Keratinocyte (primary cell): Measurements from ENCODE around the gene TMEM120B. TPM values are rescaled to one million over a fixed set of nuclear protein-coding genes. Genes with fewer than 3 reads are reported as not detected.
A peak's percentile ranks its signal among the peaks of the same experiment; 100 is the strongest.

Source experiments
- DNase-seq: peaks from one replicate; pipeline ENCODE4 v3.0.0-alpha.2; 2011; ENCODE audit warnings: low read depth, missing footprints, low spot score
- FAIRE-seq: peaks from 2 replicates; lab custom pipeline; 2011; peaks lifted over from hg19 to GRCh38; lab: Jason Lieb, UNC
- H2AFZ ChIP-seq: 2 replicates; pipeline ENCODE4 v1.6.0; 2012; ENCODE audit warnings: low read length, control low read depth, inconsistent platforms; ENCODE audit not compliant: control insufficient read depth
- H3K27ac ChIP-seq: 2 replicates; pipeline ENCODE4 v1.5.1; 2011; ENCODE audit warnings: low read length; ENCODE audit not compliant: control insufficient read depth, insufficient read depth
- H3K27me3 ChIP-seq: 3 replicates; pipeline ENCODE4 v1.6.0; 2011; ENCODE audit warnings: low read length; ENCODE audit not compliant: control insufficient read depth, insufficient read depth; ENCODE audit errors: extremely low read depth
- H3K36me3 ChIP-seq, 2 experiments: 2 replicates in 1 of 2; 3 replicates in 1 of 2; pipeline ENCODE4 v1.5.1; 2011; ENCODE audit warnings: low read length in 2 of 2, mild to moderate bottlenecking in 1 of 2; ENCODE audit not compliant: control insufficient read depth in 2 of 2, insufficient read depth in 2 of 2; ENCODE audit errors: extremely low read depth in 1 of 2
- H3K4me1 ChIP-seq: 3 replicates; pipeline ENCODE4 v1.5.1; 2011; ENCODE audit warnings: low read length; ENCODE audit not compliant: control insufficient read depth, insufficient read depth; ENCODE audit errors: extremely low read depth
- H3K4me2 ChIP-seq: 3 replicates; pipeline ENCODE4 v1.6.0; 2011; ENCODE audit warnings: low read depth, low read length; ENCODE audit not compliant: control insufficient read depth, insufficient read depth; ENCODE audit errors: extremely low read depth
- H3K4me3 ChIP-seq, 3 experiments: fragments of 200-600 bp in 1 of 3; sonication (generic) in 1 of 3; 2 replicates in 2 of 3; 3 replicates in 1 of 3; pipeline ENCODE4 v1.5.1; 2011 to 2016; ENCODE audit warnings: low read length in 3 of 3, mild to moderate bottlenecking in 3 of 3, control low read depth in 2 of 3, inconsistent platforms in 1 of 3, low read depth in 1 of 3, mixed read lengths in 1 of 3, mixed run types in 1 of 3, moderate library complexity in 1 of 3; ENCODE audit not compliant: control insufficient read depth in 2 of 3, insufficient read depth in 2 of 3; ENCODE audit errors: extremely low read depth in 1 of 3
- H3K79me2 ChIP-seq: 2 replicates; pipeline ENCODE4 v1.6.0; 2012; ENCODE audit warnings: low read length; ENCODE audit not compliant: control insufficient read depth, insufficient read depth
- H3K9ac ChIP-seq: 3 replicates; pipeline ENCODE4 v1.6.0; 2011; ENCODE audit warnings: low read length; ENCODE audit not compliant: control insufficient read depth, insufficient read depth; ENCODE audit errors: extremely low read depth
- H3K9me1 ChIP-seq: 3 replicates; pipeline ENCODE4 v1.6.0; 2011; ENCODE audit warnings: low read length; ENCODE audit not compliant: control insufficient read depth, insufficient read depth; ENCODE audit errors: extremely low read depth
- H3K9me3 ChIP-seq: 2 replicates; pipeline ENCODE4 v1.5.1; 2012; ENCODE audit warnings: low read depth, low read length; ENCODE audit not compliant: control insufficient read depth
- H4K20me1 ChIP-seq: 3 replicates; pipeline ENCODE4 v1.6.0; 2011; ENCODE audit warnings: low read length; ENCODE audit not compliant: control insufficient read depth, insufficient read depth; ENCODE audit errors: extremely low read depth
- CTCF ChIP-seq, 3 experiments: IDR thresholded peaks in 1 of 3; conservative IDR thresholded peaks in 1 of 3; optimal IDR thresholded peaks in 1 of 3; 2 replicates in 2 of 3; 3 replicates in 1 of 3; pipeline versions ENCODE3 to v1.5.1; 2011; ENCODE audit warnings: low read length in 3 of 3, mild to moderate bottlenecking in 3 of 3, moderate library complexity in 2 of 3, control low read depth in 1 of 3, inconsistent platforms in 1 of 3; ENCODE audit not compliant: insufficient read depth in 2 of 3; ENCODE audit errors: extremely low read depth in 1 of 3
- EZH2 ChIP-seq: IDR thresholded peaks from one replicate; pipeline ENCODE4 v1.6.1; 2012; ENCODE audit warnings: inconsistent platforms, mild to moderate bottlenecking, low read length, moderate library complexity
- dilution Hi-C: fragments of 300-500 bp; cut with MboI; formaldehyde crosslinking; loops from one replicate; pipeline ENCODE4 v1.7.0; 2020; ENCODE audit warnings: low sequenced_read_pairs; ENCODE audit not compliant: extremely low pct_ligation_motif_present
- polyA plus RNA-seq, 5 experiments: library from polyadenylated mRNA; depleted of rRNA in 3 of 5; stranded (reverse) in 3 of 5; stranded (forward) in 1 of 5; unstranded in 1 of 5; fragments of >200 nt; gene quantifications; 1 replicate in 1 of 5; 2 replicates in 3 of 5; 3 replicates in 1 of 5; pipeline versions ENCODE4 v1.2.1 to v1.2.3, GENCODE V29; 2011 to 2012; ENCODE audit warnings: missing spikeins in 2 of 5, low read depth in 1 of 5, low replicate concordance in 1 of 5

Gene TMEM120B
- polyA plus RNA-seq, 1 donor (not counting 4 experiments of a cell fraction or from before 2014, with no cell fraction given): 6.9 TPM

GRCh38 chr12:121806009-121806545 lies 93.5 kb downstream of the TMEM120B start:
- Histone ChIP-seq H2AFZ (no peak overlapping the region), H3K9me1 (no peaks in the 10 kb centered on the region), H3K9me3 (no peaks in the 10 kb centered on the region), H4K20me1 (peaks cover 8% of the 10 kb centered on the region), H3K27me3 (no peaks in the 10 kb centered on the region), H3K79me2 (peaks cover 61% of the 10 kb centered on the region), H3K4me1 (peaks cover 28% of the 10 kb centered on the region), H3K4me3 (peak overlapping the region; percentile 65 to 82 (median 77)), H3K9ac (peak overlapping the region; percentile 98), H3K36me3 (peaks cover 19 to 28% of the 10 kb centered on the region in 2 experiments), H3K4me2 (peak overlapping the region; percentile 99), H3K27ac (peak overlapping the region; percentile 40)
- dilution Hi-C loops: no loop called here
- FAIRE-seq: no peak
- TF ChIP-seq EZH2 (no peak), CTCF (optimal IDR thresholded peaks at IDR 0.05 in 1 of 3, IDR thresholded peaks at IDR 0.05 in 1 of 3, conservative IDR thresholded peaks at IDR 0.05 in 1 of 3; ENCODE audit: extremely low read depth in 1 of 3, insufficient read depth in 2 of 3, low read length in 3 of 3) (no peak)
- no peak for DNase-seq

- H3K4me3 ChIP-seq: peak overlapping the region; percentile 65 to 82 (median 77)
- H3K9me3 ChIP-seq: no peaks in the 10 kb centered on the region
- H3K4me1 ChIP-seq: peaks cover 28% of the 10 kb centered on the region
- FAIRE-seq (no peak), DNase-seq (no peak)
- peak overlapping the region; percentile 98 for H3K9ac ChIP-seq
- H4K20me1 ChIP-seq: peaks cover 13% of the 10 kb centered on the region
- TF ChIP-seq EZH2: no peak
- no peak for TF ChIP-seq CTCF (optimal IDR thresholded peaks at IDR 0.05 in 1 of 3, IDR thresholded peaks at IDR 0.05 in 1 of 3, conservative IDR thresholded peaks at IDR 0.05 in 1 of 3; ENCODE audit: extremely low read depth in 1 of 3, insufficient read depth in 2 of 3, low read length in 3 of 3)
- H3K79me2 ChIP-seq: peaks cover 65% of the 10 kb centered on the region
- no peak overlapping the region for H2AFZ ChIP-seq
- H3K27ac ChIP-seq: peak overlapping the region; percentile 40
- peak overlapping the region; percentile 99 for H3K4me2 ChIP-seq
- dilution Hi-C loops: no loop called here
- H3K27me3 ChIP-seq: no peaks in the 10 kb centered on the region
- H3K9me1 ChIP-seq: no peaks in the 10 kb centered on the region
- H3K36me3 ChIP-seq: peaks cover 25 to 29% of the 10 kb centered on the region in 2 experiments
Observed at GRCh38 chr12:121806546-121807423, 94.2 kb downstream of the TMEM120B start.
